A172 (cell line): ENCODE results near the gene KLK2. TPM values are rescaled to one million over a fixed set of nuclear protein-coding genes. Genes with fewer than 3 reads are reported as not detected.

Experiments used
- DNase-seq: peaks from one replicate; pipeline ENCODE4 v3.0.0-alpha.2; 2015; ENCODE audit warnings: low spot score
- total RNA-seq: library from RNA; depleted of rRNA; stranded (reverse); fragments of >200 nt; shearing (Covaris generic); gene quantifications from 2 replicates; pipeline ENCODE4 v1.2.3, GENCODE V29; 2014; rRNA removed

KLK2 gene
- total RNA-seq, result not detected in 2 replicates

- DNase-seq, result no peak
Measured at GRCh38 chr19:50873056-50873455, at the start of gene KLK2. Gene KLK2, plus strand, starts transcription at chr19:50873439. Its CDS starts 35 bp downstream, at chr19:50873474.

- DNase-seq, result no peak
Measured at GRCh38 chr19:50826492-50827240, 46.6 kb upstream of the KLK2 start.

- DNase-seq, result no peak
Measured at GRCh38 chr19:50827476-50827875, 45.8 kb upstream of the KLK2 start.

- DNase-seq, result no peak
Measured at GRCh38 chr19:50829801-50830200, 43.4 kb upstream of the KLK2 start.

GRCh38 chr19:50830266-50831025 is 42.8 kb upstream of the KLK2 start:
- DNase-seq, result no peak

- DNase-seq, result no peak
Measured at GRCh38 chr19:50831026-50831396, 42.2 kb upstream of the KLK2 start.

- DNase-seq, result no peak
Measured at GRCh38 chr19:50832666-50833065, 40.6 kb upstream of the KLK2 start.

GRCh38 chr19:50833117-50833801 is 40.0 kb upstream of the KLK2 start, which contains the start of gene KLK15:
Gene KLK15, minus strand, starts transcription at chr19:50833574. Its CDS starts 2,082 bp downstream, at chr19:50831492.
- no peak for DNase-seq

- no peak for DNase-seq
Measured at GRCh38 chr19:50833802-50834167, 39.5 kb upstream of the KLK2 start.

- peak; percentile 10 for DNase-seq
Measured at GRCh38 chr19:50835103-50835784, 38.0 kb upstream of the KLK2 start.

- peak; percentile 65 for DNase-seq
Measured at GRCh38 chr19:50835785-50836542, 37.3 kb upstream of the KLK2 start.

- DNase-seq, result no peak
Measured at GRCh38 chr19:50836543-50837195, 36.6 kb upstream of the KLK2 start.

GRCh38 chr19:50837300-50837699 is 35.9 kb upstream of the KLK2 start:
- DNase-seq, result no peak

GRCh38 chr19:50838239-50838638 is 35.0 kb upstream of the KLK2 start:
- no peak for DNase-seq

- no peak for DNase-seq
Measured at GRCh38 chr19:50839712-50840655, 33.3 kb upstream of the KLK2 start.

GRCh38 chr19:50842130-50842529 is 31.1 kb upstream of the KLK2 start:
- no peak for DNase-seq

GRCh38 chr19:50843205-50843604 is 30.0 kb upstream of the KLK2 start:
- DNase-seq, result no peak

- DNase-seq, result no peak
Measured at GRCh38 chr19:50843701-50844221, 29.5 kb upstream of the KLK2 start.

GRCh38 chr19:50844296-50844935 is 28.8 kb upstream of the KLK2 start:
- no peak for DNase-seq
